ENCODE results near the gene PAK1. TPM values are rescaled to one million over a fixed set of nuclear protein-coding genes. Genes with fewer than 3 reads are reported as not detected.

Gene PAK1
- total and polyA plus RNA-seq, 2 of the 4 experiments (the other 2 are of a cell fraction), result 34.3 to 60.6 TPM

DNA sequence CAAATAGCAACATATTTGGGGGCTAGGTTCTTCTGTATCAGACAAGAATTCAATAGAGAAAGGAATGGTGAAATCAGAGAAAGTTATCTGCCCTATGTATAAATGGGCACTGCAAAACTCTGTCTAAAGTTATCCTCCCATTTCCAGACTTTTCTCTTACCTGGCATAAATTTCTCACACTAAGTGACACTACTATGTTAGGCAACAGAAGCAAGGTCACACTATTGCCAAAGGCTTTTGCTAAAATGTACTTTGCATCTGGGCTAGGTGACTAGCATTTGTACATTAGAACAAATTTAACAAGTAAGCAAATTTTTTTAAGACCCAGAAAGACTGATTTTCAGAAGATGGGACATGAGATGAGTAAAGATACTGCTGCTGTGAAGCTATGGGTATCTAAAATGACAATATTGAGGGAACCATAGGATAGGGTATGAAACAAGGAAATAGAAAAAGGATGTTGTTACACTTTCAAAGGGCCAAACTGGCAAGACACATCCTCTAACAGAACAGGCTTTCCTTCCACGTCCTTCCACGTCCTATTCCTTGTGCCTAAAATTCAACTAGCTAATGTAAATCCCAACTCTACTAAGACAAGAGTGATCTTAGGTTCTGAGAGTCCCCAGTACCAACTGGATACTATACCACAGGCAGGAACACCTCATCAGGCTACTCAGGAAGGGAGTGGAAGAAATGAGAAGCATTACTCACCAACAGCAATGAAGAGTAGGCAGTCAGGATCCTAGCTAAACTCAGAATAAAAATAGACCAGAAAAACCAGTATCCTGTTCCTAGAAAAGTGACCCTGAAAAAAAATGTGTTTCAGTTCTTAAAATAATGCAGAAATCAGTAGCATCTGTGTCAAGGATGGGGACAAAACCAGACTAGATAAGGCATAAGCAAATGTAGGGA lies 195.0 kb downstream of the PAK1 start:
- Histone ChIP-seq H3K4me1 (ENCODE audit: control insufficient read depth, insufficient read depth, low read length) (peaks cover 4% of the 10 kb centered on the region; the same call in 1 of the 2 replicates), H3K4ac (ENCODE audit: low read depth, low read length) (0 out of 2 replicates have a peak overlapping the region, but pooled peaks have one; percentile 26), H3K36me3 (ENCODE audit: control insufficient read depth, insufficient read depth, low read length) (no peaks in the 10 kb centered on the region), H3K4me2 (ENCODE audit: low read depth, low read length) (no peak overlapping the region; the same call in 1 of the 2 replicates), H2BK15ac (ENCODE audit: low read depth, low read length) (peak overlapping the region; percentile 7; the same call in 1 of the 3 replicates), H2BK5ac (ENCODE audit: low read depth, low read length, poor library complexity, severe bottlenecking) (peak overlapping the region; percentile 61), H3K27ac (ENCODE audit: insufficient read depth, low read length) (no peak overlapping the region), H4K8ac (ENCODE audit: low read depth in 2 of 2, low read length in 2 of 2) (peak overlapping the region in 1 of 2 experiments; percentile 54; a peak in 1 of 4 replicates), H2AK5ac (ENCODE audit: low read depth, low read length) (peak overlapping the region; percentile 25; the same call in 1 of the 2 replicates), H2AK9ac (replicated peaks; ENCODE audit: low read depth, low read length, poor library complexity) (no peak overlapping the region), H2BK20ac (ENCODE audit: low read depth, low read length) (peak overlapping the region; percentile 64; the same call in 1 of the 2 replicates), H3K9me1 (ENCODE audit: insufficient read depth, low read length) (peaks cover 5% of the 10 kb centered on the region), H3K18ac (ENCODE audit: low read depth, low read length) (peak overlapping the region; percentile 24; the same call in 1 of the 2 replicates), H3K9ac (ENCODE audit: low read depth, low read length) (no peak overlapping the region), H4K5ac (ENCODE audit: low read depth, low read length) (no peak overlapping the region; the same call in 1 of the 2 replicates), H3K27me3 (ENCODE audit: control insufficient read depth, insufficient read depth, low read length) (no peaks in the 10 kb centered on the region), H4K20me1 (ENCODE audit: insufficient read depth, low read length) (no peaks in the 10 kb centered on the region), H3K14ac (replicated peaks; ENCODE audit: low read depth, low read length) (0 out of 2 replicates have a peak overlapping the region, but pooled peaks have one; percentile 43), H2BK120ac (ENCODE audit: low read depth, low read length) (0 out of 2 replicates have a peak overlapping the region, but pooled peaks have one; percentile 24), H3K9me3 (ENCODE audit: control insufficient read depth, insufficient read depth, low read length) (no peaks in the 10 kb centered on the region), H3K4me3 (ENCODE audit: insufficient read depth, low read depth, low read length) (no peak overlapping the region), H4K91ac (ENCODE audit: insufficient read depth, low read depth, low read length) (no peak overlapping the region), H2AFZ (replicated peaks; ENCODE audit: low read length, poor library complexity) (peak overlapping the region; percentile 70), H3K23ac (ENCODE audit: low read depth, low read length) (0 out of 2 replicates have a peak overlapping the region, but pooled peaks have one; percentile 11), H3K79me1 (ENCODE audit: low read depth in 1 of 2, low read length in 2 of 2) (no peaks in the 10 kb centered on the region), H3K56ac (ENCODE audit: extremely low read depth, insufficient read depth, low read length) (no peak overlapping the region)
- ChIA-PET POLR2A (ENCODE audit: unreplicated experiment) (no interaction called here), CTCF (no interaction called here)
- intact Hi-C loops (cut with micrococcal nuclease), result no loop called here
- BruUV-seq (replicated peaks), result no TSS peak
- in situ Hi-C loops (cut with MboI; ENCODE audit: low sequenced_read_pairs), result no loop called here
- ATAC-seq (ENCODE audit: low read depth) (peak; percentile 46; the same call in 1 of the 2 replicates), DNase-seq (peak; percentile 70)
- dilution Hi-C loops (cut with HindIII; ENCODE audit: low sequenced_read_pairs, unreplicated experiment), result no loop called here
- no CpG with 5 or more reads among the region's 2 CpGs for WGBS, 2 experiments (ENCODE audit: extremely low coverage in 2 of 2, insufficient read length in 1 of 2)
- TF ChIP-seq MAZ (IDR thresholded peaks at IDR 0.05; ENCODE audit: borderline replicate concordance, low read depth, low read length) (no peak), CHD1 (IDR thresholded peaks at IDR 0.05; ENCODE audit: low read depth, low read length) (no peak), RCOR1 (IDR thresholded peaks at IDR 0.05; ENCODE audit: insufficient replicate concordance, low read length) (no peak), FOS (IDR thresholded peaks at IDR 0.05; ENCODE audit: low read depth, low read length) (no peak), MXI1 (IDR thresholded peaks at IDR 0.05; ENCODE audit: borderline replicate concordance, low read depth, low read length) (no peak), RFX5 (IDR thresholded peaks at IDR 0.05; ENCODE audit: low read depth, low read length) (no peak), BHLHE40 (IDR thresholded peaks at IDR 0.05; ENCODE audit: low read depth, low read length) (no peak), CEBPB (IDR thresholded peaks at IDR 0.05; ENCODE audit: low read depth, low read length) (no peak), POLR2A (IDR thresholded peaks at IDR 0.05; ENCODE audit: low read depth, low read length) (no peak), RAD21 (IDR thresholded peaks at IDR 0.05; ENCODE audit: low read length) (no peak)
- TF ChIP-seq, protein P1, sequence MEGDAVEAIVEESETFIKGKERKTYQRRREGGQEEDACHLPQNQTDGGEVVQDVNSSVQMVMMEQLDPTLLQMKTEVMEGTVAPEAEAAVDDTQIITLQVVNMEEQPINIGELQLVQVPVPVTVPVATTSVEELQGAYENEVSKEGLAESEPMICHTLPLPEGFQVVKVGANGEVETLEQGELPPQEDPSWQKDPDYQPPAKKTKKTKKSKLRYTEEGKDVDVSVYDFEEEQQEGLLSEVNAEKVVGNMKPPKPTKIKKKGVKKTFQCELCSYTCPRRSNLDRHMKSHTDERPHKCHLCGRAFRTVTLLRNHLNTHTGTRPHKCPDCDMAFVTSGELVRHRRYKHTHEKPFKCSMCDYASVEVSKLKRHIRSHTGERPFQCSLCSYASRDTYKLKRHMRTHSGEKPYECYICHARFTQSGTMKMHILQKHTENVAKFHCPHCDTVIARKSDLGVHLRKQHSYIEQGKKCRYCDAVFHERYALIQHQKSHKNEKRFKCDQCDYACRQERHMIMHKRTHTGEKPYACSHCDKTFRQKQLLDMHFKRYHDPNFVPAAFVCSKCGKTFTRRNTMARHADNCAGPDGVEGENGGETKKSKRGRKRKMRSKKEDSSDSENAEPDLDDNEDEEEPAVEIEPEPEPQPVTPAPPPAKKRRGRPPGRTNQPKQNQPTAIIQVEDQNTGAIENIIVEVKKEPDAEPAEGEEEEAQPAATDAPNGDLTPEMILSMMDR (conservative IDR thresholded peaks at IDR 0.05; ENCODE audit: low read depth, low read length), result no peak
- TF ChIP-seq, protein P2, sequence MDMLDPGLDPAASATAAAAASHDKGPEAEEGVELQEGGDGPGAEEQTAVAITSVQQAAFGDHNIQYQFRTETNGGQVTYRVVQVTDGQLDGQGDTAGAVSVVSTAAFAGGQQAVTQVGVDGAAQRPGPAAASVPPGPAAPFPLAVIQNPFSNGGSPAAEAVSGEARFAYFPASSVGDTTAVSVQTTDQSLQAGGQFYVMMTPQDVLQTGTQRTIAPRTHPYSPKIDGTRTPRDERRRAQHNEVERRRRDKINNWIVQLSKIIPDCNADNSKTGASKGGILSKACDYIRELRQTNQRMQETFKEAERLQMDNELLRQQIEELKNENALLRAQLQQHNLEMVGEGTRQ (IDR thresholded peaks at IDR 0.05; ENCODE audit: low read depth, low read length), result no peak
- TF ChIP-seq, protein P3, sequence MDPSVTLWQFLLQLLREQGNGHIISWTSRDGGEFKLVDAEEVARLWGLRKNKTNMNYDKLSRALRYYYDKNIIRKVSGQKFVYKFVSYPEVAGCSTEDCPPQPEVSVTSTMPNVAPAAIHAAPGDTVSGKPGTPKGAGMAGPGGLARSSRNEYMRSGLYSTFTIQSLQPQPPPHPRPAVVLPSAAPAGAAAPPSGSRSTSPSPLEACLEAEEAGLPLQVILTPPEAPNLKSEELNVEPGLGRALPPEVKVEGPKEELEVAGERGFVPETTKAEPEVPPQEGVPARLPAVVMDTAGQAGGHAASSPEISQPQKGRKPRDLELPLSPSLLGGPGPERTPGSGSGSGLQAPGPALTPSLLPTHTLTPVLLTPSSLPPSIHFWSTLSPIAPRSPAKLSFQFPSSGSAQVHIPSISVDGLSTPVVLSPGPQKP (IDR thresholded peaks at IDR 0.05; ENCODE audit: borderline replicate concordance, low read depth, low read length), result no peak

Measured in IMR-90 (cell line).